AG04449 (cell line): ENCODE data around the gene THADA.

Experiments
- CTCF ChIA-PET: fragments of 350-600 bp; formaldehyde crosslinking; extraction: SDS; loops from one replicate; lab custom pipeline; 2021; ENCODE audit warnings: antibody characterized with exemption; lab: Yijun Ruan, JAX
- POLR2A ChIA-PET: fragments of 400-600, 350-600 bp; formaldehyde crosslinking; extraction: SDS; loops from one replicate; lab custom pipeline; 2020; ENCODE audit warnings: antibody characterized with exemption, inconsistent platforms; lab: Yijun Ruan, JAX
- DNase-seq: peaks from one replicate; pipeline ENCODE4 v3.0.0-alpha.2; 2010; ENCODE audit warnings: low read depth, low spot score
- H3K4me3 ChIP-seq: 2 replicates; pipeline ENCODE4 v1.5.1; 2011; ENCODE audit warnings: low read depth, mild to moderate bottlenecking, control low read depth, low read length
- CTCF ChIP-seq: IDR thresholded peaks from one replicate; pipeline ENCODE4 v1.5.1; 2011; ENCODE audit warnings: mild to moderate bottlenecking, moderate library complexity, low read length, control low read depth, inconsistent platforms; ENCODE audit not compliant: insufficient read depth; ENCODE audit errors: missing control alignments

THADA gene

DNA sequence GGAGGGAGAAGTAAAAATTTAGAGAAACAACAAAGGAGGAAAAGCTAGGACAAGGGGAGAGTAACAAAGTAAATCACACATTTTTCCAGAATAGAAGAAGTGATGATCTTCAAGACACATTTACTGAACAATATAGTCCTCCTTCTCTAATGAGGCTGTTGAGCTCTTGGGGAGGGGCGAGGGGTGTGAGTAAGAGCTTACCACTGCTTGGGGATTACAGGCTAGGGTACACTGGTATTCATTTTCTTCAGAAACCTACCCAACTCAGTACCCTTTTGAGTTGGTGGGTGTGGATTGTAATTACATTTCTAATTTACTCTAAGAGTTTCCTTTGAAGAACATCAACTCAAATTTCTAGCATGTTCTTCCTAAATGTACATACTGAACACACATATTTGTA lies 211.7 kb downstream of the THADA start:
- POLR2A ChIA-PET: no interaction called here
- TF ChIP-seq CTCF: no peak
- no peak overlapping the region for H3K4me3 ChIP-seq
- DNase-seq: no peak
- CTCF ChIA-PET: interaction anchor here (1.4 kb wide), 1 partner anchor 13 kb away, joined by 5 read pairs; no protein-coding TSS in a partner anchor

DNA sequence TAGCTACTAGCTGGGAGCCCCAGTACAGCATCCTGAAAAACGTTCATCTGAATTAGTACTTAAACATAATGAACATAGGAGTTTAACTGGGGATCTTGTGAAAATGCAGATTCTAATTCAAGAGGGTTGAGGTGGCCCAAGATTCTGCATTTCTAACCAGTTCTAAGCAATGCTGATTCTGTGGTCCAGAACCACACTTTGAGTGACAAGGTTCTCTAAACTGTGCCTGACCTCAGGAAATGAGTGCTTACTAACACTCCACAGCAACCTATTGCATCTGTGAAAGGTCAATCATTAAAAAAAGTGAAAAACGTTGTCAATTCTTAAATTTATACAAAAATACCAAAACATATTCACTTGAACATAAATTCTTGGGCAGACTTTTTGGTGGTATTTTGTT lies 212.3 kb downstream of the THADA start:
- no peak for TF ChIP-seq CTCF
- ChIA-PET POLR2A (no interaction called here), CTCF (interaction anchor here (1.4 kb wide), 1 partner anchor 12 kb away, joined by 5 read pairs; no protein-coding TSS in a partner anchor)
- no peak overlapping the region for H3K4me3 ChIP-seq
- no peak for DNase-seq

DNA sequence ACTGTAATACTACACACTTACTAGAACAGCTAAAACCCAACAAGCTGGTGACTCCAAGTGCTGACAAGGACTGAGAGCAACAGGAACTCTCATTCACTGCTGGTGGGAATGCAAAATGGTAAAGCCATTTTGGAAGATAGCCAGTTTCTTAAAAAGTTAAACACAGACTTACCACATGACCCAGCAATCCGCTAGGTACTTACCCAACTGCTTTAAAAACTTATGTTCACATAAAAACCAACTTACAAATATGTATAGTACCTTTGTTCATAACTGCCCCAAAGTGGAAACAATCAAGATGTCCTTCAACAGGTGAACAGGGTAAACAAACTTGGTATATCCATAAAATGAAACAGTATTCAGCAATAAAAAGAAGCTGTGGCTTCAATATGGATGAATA lies 216.3 kb downstream of the THADA start:
- ChIA-PET CTCF (interaction anchor here (1.2 kb wide), 1 partner anchor 105 kb away, joined by 3 read pairs; no protein-coding TSS in a partner anchor), POLR2A (no interaction called here)
- no peak for DNase-seq
- no peak for TF ChIP-seq CTCF
- H3K4me3 ChIP-seq: no peak overlapping the region

DNA sequence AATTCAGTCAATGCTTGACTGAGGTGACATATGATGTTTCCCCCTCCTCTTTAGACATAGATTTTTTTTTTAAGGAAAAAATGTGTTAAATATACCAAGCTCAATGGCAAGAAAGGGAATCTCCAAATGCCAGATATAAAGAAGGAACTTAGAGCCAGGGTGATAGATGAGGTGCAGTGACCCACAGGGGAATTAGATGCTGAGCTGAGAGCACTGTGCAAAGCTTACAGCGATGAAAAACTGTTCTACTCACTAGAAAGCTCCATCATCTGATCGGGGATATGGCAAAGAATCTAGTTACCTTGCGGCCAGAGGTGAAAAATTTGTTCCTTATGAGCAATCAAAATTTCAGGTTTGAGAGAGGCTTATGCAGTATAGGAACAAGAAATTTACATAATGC lies 218.5 kb downstream of the THADA start:
- POLR2A ChIA-PET: no interaction called here
- TF ChIP-seq CTCF: no peak
- H3K4me3 ChIP-seq: no peak overlapping the region
- CTCF ChIA-PET: interaction anchor here (0.8 kb wide), 1 partner anchor 16 kb away, joined by 3 read pairs; no protein-coding TSS in a partner anchor
- DNase-seq: no peak

GRCh38 chr2:43376523-43377198 lies 219.2 kb downstream of the THADA start:
- no peak for DNase-seq
- no peak for TF ChIP-seq CTCF
- H3K4me3 ChIP-seq: no peak overlapping the region
- ChIA-PET POLR2A (no interaction called here), CTCF (interaction anchor here (0.8 kb wide), 1 partner anchor 15 kb away, joined by 3 read pairs; no protein-coding TSS in a partner anchor)

DNA sequence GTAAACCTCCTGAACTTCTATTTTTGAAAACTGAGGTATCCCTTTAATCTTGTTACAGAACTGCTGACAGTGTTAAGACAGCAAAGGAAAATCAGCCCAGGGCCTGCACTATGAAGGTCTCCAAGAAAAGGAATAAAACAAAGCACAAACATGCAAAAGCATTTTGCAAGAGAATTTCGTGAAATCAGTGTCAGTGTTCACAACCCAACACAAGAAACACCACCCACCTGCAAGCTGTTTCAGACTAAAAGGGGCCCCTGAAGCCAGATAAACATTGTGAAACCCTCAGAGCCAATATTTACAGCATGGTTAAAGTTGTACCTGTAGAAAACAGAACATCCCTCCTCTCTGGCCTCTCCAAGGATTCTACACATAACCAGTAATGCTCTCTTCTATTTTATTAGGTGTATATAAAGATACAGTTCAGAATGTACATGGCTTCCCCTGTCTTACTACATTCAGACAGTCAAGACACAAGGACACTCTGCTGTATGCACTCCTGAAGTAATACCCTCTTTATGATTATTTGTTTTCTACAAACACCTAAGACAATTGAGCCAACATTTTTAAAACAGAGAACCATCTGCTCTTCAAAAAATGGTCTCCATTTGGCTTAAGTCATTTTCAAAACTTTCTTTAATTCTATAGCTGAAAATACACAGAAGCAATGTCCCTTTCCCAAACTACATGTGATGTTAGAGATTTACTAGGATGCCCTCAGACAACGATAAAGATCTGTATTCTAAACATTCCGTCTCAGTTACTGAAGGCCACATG lies 219.9 kb downstream of the THADA start:
- no peak overlapping the region for H3K4me3 ChIP-seq
- CTCF ChIA-PET: interaction anchor here (1.5 kb wide), 1 partner anchor 146 kb away, joined by 4 read pairs; no protein-coding TSS in a partner anchor

More for the DNA sequence above, 219.9 kb downstream of the THADA start:
- POLR2A ChIA-PET: no interaction called here
- no peak for TF ChIP-seq CTCF
- no peak for DNase-seq
